HG03442 (cell line): ENCODE results near the gene IL10RB.
"Not testable (repeated sequence)": the region's sequence is repeated elsewhere in the genome, so short reads cannot be mapped to it uniquely, and the experiment has no call there.

Experiments
- ATAC-seq: cut with Tn5 transposase; IDR thresholded peaks from one replicate; pipeline ENCODE4 v1.9.1; 2021; ENCODE audit warnings: mild to moderate bottlenecking, moderate library complexity; ENCODE audit not compliant: unreplicated experiment

IL10RB gene

DNA sequence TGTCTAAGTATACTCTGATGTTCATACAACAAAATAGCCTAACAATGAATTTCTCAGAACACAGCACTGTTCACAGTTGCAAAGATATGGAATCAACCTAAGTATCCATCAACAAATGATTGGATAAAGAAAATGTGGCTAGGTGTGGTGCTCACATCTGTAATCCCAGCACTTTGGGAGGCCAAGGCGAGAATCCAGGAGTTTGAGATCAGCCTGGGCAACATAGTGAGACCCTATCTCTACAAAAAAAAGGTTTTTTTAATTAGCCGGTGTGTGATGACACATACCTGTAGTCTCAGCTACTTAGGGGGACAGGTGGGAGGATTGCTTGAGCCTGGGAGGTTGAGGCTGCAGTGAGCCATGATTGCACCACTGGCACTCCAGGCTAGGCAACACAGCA is 25.8 kb upstream of the IL10RB start:
- ATAC-seq: no peak

DNA sequence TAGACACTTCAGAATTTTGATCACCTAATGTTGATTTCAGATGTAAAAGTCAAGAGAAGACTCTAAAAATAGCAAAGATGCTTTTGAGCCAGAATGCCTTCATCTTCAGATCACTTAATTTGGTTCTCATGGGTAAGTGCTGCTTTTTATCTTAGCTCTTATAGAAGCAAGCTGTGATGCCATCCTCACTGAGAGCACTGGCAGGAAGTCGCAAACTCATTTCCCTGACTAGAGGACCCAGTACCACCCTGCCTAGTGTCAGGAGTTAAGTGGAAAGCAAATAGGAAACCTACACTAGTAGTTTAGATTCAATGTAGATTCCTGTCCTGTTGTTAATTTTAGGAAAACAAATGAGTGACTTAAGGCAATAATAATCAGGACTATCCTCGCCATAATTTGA is 24.3 kb upstream of the IL10RB start:
- no peak for ATAC-seq

DNA sequence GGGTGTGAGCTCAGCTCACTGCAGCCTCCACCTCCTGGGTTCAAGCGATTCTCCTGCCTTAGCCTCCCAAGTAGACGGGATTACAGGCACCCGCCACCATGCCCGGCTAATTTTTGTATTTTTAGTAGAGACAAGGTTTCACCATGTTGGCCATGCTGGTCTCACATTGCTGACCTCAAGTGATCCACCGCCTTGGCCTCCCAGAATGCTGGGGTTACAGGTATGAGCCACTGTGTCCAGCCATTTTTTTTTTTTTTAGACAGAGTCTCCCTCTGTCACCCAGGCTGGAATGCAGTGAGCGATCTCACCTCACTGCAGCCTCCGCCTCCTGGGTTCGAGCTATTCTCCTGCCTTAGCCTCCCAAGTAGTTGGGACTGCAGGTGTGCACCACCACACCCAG is 23.3 kb upstream of the IL10RB start:
- not testable (repeated sequence) for ATAC-seq

DNA sequence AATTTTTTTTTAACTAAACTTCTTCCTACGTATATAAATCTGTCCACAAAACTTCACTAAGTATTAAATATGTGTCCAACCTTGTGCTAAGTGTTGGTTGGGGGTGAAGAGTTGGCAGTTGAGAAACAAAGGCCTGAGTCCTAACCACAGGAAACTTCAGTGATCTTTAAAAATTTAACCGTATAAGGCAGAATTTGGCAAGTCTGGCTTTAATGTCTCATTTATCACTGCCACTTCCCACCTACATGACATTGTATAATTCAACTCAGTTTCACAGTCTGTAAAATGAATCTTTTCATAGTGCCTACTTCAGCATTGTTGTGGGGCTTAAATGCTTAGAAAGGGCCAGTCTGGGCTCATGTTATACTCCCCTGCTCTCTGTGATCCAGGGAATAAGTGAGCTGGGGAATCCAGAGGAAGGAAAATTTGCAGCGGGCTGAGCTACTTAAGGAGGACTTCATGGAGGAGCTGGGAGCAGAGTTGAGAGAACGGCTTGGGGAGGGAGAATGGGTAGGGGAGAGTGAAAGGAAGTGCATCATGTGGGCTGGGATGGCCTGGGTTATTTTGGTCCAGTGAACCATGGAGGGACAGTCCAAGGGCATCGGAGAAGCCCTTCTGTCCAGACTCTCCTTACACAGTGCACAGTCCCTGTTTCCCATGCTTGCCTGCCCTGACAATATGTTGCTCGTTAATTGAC is 21.9 kb upstream of the IL10RB start:
- no peak for ATAC-seq

DNA sequence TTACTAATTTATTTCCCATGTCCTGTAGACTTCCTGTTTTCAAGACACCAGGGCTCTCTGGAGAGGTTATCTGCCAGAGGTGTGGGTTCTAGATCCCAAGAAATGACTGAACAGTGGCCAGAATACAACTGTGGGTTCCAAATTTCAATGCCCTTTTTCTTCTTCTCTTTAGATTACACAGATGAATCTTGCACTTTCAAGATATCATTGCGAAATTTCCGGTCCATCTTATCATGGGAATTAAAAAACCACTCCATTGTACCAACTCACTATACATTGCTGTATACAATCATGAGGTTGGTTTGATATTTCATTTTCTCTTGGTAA is 21.4 kb upstream of the IL10RB start:
- no peak for ATAC-seq

DNA sequence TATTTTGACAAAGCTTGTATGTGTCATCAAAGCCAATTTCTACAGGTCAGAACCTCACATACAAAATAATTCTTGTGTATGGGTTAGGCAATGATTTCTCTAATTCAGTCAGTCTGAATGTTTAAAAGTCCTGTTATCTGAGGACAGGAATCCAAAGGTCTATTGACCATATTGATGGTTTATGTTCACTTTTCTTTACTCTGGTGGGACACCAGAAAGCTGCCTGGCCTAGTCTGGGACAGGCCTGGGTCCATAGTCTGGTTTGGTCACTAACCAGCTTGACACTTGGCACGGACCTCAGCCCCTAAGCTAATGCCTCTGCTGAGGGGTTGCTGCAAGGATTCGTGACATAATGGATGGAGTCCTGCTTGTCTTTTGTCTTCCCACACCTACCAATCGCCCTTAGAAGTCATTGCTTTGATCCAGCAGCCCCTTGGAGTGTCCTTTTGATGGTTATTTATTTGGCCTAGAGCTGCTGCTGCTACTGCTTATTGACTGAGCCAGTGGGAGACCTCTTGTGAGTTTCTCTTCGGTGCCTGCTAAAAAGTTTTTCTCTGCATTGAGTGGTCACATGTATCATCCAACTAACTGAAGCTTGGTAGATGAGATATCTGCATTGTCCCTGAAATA is 20.8 kb upstream of the IL10RB start:
- ATAC-seq: no peak

DNA sequence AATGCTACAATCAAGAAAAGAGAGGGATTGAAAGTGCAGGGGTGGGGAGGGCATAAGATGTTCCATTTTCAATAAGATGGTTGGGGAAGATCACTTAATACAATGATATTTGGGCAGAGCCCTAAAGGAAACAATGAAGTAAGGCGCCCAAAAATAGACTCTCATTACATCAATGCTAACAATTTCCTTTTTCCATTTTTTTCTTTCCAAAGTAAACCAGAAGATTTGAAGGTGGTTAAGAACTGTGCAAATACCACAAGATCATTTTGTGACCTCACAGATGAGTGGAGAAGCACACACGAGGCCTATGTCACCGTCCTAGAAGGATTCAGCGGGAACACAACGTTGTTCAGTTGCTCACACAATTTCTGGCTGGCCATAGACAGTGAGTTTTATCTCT is 19.7 kb upstream of the IL10RB start:
- no peak for ATAC-seq

DNA sequence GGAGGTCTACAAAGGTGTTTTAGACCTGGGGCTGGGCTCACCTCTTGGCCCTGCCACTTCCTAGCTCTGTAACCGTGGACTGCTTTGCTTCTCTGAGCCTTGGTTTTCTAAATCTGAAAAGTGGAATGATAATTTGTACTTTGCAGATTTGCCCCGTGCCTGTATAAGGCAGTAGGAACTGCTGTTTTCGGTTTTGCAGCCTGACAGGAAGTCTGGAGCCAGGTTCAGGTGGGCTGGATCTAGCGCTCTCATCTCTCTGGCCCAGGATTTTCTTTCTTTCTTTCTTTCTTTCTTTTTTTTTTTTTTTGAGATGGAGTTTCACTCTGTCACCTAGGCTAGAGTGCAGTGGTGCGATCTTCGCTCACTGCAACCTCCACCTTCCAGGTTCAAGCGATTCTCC is 19.2 kb upstream of the IL10RB start:
- ATAC-seq: no peak

DNA sequence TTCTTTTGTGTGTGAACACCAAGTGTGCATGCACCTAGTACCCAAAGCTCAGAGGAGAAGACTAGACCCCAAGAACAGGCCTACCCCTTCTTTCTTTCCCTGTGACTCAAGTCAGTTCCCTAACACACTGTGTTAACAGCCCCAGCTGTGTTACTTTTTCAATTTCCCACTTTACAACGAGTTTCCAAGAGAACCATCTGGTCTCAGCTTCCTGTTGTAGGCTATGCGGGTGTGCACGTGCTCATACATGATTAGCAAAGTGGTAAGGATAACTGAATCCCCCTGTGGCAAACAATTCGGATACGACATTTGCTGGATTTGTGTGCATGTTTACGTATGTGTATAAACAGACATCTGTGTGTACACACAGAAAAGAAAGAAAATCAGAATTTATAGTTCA is 18.6 kb upstream of the IL10RB start:
- ATAC-seq: no peak

DNA sequence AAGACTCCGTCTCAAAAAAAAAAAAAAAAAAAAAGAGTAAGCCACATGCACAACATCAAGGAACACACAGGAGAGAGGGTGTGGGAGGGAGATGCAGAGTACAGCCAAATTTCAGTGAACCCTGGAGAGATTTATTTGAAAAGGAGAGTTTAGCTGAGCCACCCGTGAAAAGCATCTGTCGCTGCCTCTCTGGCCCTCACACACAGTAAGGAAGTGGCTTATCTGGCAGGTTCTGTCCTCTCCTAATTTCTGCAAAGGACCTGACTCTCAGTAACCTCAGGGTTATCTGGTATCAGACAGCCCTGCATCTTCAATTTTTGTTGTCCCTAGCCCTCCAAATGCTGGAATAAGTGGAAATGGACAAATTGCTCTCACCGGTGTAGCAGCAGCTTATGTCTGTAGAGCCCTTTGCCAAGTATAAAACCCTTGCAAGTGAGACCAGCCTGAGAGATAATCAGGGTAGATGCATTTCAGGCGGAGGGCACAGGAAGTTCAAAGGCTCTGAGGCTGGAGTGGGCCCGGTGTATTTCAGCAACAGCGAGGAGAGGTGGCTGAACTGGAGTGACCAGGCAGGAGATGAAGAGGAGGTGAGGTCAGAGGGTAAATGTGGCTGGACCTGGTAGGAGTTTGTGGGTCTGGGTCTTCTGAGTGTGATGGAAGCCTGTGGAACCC is 16.7 kb upstream of the IL10RB start:
- ATAC-seq: no peak

DNA sequence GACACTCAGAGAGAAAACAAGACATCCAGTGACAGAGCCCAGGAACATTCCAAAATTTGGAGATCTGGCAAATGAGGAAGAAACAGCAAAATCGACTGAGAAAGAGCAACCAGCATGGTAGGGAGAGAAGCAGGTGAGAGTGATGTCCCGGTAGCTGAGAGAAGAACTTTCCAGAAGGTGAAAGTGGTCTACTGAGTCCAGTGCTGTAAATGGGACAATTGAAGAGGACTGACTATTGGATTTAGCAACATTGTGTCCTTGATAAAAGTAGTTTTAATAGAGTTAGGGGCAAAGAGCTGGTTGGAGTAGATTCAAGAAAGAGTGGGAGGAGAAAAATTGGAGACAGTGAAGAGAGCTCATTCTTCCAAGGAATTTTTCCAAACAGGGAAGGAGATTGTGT is 15.0 kb upstream of the IL10RB start:
- no peak for ATAC-seq

DNA sequence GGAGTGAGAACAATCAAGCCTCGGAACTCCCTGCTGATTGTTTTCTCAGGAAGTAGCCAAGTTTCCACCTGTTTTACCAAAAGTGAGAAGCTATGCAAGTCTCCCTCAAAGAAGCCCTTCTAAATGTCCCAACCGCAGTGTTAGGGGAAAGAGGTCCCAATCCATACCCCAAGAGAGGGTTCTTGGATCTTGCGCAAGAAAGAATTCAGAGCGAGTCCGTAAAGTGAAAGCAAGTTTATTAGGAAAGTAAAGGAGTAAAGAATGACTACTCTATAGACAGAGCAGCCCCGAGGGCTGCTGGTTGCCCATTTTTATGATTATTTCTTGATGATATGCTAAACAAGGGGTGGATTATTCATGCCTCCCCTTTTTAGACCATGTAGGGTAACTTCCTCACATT is 12.8 kb upstream of the IL10RB start:
- ATAC-seq: not testable (repeated sequence)

DNA sequence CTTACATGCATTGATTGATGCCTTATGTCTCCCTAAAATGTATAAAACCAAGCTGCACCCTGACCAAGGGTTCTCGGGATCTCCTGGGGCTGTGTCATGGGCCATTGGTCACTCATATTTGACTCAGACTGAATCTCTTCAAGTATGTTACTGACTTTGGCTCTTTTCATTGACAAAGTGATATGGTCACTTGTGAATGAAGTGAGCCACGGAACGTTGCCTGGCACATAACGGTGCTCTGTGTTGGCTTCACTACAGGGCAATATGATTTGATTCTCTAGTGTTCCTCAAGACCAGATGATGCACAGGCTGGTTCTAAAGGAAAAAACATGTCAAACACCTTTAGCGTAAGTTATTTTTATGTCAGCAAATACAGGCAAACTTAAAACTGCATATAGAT is 11.4 kb upstream of the IL10RB start:
- ATAC-seq: no peak

DNA sequence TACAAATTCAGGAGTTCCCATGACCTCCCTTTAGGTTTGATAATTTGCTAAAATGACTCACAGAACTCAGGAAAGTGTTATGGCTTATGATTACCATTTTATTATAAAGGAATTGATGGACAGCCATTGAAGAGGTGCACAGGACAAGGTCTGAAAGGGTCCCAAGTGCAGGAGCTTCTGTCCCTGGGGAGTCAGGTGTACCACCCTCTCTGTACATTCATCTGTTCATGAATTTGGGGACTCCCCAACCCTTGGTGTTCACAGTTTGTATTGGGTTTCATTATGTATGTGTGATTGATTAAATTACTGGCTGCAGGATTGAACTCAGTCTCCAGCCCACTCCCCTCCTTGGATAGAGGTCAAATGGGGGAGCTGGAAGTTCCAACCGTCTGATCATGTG is 10.8 kb upstream of the IL10RB start:
- ATAC-seq: no peak

DNA sequence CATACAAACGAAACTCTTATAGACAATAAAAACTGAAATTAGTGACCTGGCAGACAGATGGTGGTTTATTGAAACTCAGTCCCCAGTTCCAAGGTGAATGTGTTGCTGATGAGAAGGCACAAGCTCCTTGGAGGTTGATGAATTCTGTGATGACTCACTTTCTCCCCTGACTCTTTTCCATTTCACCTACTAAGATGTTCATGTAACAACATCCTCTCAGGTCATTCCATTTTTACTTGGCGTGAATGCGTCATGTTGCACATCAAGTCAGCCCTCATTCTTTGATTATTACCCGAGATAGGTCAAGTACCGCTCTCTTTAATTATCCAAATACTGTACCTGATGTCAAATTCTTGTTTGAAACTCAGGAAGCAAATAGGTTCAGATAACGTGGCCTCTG is 10.1 kb upstream of the IL10RB start:
- ATAC-seq: no peak

DNA sequence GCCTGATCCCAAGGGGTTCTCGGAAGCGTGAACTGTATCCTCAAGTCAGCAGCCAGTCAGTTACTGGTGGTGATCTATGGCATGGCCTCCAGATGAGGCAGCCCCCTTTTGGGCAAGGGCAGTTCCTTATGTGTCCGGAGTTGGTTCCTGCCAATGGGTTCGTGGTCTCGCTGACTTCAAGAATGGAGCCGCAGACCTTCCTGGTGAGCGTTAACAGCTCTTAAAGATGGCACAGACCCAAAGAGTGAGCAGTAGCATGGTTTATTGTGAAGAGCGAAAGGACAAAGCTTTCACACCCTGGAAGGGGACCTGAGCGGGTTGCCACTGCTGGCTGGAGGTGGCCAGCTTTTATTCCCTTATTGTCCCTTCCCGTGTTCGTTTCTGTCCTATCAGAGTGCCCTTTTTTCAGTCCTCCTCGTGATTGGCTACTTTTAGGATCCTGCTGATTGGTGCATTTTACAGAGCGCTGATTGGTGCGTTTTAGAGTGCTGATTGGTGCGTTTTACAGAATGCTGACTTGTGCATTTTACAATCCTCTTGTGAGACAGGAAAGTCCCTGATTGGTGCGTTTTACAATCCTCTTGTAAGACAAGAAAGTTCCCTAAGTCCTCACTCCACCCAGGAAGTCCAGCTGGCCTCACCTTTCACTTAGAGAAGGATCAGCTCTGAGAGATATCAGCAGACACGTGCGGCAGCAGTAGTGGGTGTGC is 8.9 kb upstream of the IL10RB start:
- no peak for ATAC-seq

DNA sequence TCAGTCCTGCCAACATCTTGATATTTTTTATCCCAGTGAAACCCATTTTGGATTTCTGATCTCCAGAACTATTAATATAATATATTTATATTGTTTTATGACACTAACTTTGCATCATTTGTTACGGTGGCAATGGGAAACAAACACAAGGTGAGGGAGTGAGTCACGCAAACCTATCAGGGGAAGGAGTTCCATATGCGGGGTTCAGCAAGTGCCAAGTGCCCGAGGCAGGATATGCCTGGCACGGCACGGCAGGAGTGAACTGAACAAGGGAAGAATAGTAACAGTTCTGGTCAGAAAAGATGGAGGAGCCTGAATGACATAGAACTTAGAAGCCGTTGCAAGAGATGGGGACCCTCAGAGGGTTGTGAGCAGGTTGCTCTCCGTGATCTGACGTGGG is 7.7 kb upstream of the IL10RB start:
- no peak for ATAC-seq

DNA sequence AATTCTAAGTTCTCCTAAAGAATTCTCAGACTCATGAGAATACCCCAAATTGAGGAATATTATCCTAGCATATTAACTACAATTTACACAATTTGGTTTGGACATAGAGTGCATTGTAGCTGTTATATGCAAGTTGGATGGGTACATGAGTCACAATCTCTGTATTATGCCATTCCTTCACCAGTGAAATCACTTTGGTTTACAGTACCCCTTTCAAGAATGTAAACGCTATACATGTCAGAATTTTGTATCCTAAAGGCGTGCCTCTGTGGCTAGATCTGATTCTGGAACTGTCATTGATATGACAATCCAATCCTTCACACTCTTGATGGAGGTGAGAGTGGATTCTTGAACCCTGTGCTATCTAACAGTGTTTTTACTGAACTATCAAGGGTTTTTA is 6.7 kb upstream of the IL10RB start:
- ATAC-seq: no peak

DNA sequence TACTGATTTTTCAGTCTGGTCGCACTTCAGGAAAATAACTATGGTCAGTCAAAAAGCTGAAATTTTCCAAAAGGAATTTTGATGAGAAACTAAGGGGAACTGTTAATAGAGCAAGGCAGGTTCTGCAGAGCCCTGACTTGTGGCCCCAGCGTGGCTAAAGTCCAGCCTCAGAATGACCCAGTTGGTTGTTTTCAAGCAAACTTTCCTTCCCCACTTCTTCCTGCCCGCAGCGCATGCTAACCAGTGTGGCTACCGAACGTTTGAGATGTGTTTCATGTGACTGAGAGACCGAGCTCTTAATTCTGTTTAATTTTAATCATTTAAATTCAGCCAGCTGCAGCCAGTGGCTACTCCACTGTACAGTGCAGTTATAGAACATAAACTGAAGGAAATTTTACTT is 6.2 kb upstream of the IL10RB start:
- no peak for ATAC-seq

DNA sequence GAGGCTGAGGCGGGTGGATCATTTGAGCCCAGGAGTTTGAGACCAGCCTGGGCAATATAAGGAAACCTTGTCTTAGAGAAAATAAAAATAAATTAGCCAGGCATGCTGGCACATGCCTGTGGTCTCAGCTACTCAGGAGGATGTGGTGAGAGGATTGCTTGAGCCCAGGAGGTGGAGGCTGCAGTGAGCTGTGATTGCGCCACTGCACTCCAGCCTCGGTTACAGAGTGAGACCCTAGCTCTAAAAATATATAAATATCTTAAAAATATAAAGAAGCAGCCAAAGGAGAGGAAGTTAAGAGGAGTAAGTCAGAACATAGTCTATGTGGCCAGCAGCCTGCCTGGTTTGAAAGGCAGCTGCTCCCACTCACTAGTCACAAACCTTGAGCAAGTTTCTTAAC is 4.5 kb upstream of the IL10RB start:
- no peak for ATAC-seq

DNA sequence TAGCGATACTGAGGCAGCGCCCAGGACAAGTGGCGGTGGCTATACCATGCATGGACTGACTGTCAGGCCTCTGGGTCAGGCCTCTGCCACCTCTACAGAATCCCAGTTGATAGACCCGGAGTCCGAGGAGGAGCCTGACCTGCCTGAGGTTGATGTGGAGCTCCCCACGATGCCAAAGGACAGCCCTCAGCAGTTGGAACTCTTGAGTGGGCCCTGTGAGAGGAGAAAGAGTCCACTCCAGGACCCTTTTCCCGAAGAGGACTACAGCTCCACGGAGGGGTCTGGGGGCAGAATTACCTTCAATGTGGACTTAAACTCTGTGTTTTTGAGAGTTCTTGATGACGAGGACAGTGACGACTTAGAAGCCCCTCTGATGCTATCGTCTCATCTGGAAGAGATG is 3.2 kb upstream of the IL10RB start:
- no peak for ATAC-seq

DNA sequence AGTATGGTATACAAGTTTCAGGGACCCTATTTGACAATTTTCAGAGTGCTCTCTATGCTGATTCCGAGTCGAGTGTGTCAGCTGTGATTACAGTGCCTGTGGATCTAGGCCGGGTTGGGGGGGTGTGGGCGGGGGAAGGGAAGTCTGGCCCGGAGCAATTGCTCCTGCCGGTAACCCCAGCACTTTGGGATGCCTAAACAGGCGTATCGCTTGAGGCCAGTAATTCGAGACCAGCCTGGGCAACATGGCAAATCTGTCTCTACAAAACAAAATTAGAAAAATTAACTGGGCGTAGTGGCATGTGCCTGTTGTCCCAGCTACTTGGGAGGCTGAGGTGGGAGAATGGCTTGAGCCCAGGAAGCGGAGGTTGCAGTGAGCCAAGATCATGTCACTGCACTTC is 1.6 kb upstream of the IL10RB start:
- no peak for ATAC-seq
